ENCODE results near the gene HIBADH.
"Not testable (repeated sequence)": the region's sequence is repeated elsewhere in the genome, so short reads cannot be mapped to it uniquely, and the experiment has no call there.

The HIBADH gene

DNA sequence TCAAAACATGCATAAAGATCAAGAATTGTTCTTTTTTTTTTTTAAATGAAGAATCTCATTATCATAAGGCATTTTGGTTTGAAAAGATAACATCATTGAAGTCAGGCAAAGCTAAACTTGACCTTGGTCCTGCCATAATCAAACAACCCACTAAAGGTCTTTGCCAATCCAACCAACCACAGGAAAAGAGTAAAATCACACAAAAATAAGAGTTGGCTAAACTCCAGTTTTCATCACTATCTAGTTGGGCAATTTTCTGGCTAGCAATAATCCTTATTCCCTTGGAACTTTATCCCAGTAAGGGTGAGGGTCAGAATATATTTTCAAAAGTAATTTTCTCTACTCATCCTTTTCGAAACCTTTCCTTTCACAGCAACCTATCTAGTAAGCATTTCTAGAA lies 62.4 kb downstream of the HIBADH start:
- DNase-seq (ENCODE audit: low spot score): no peak

DNA sequence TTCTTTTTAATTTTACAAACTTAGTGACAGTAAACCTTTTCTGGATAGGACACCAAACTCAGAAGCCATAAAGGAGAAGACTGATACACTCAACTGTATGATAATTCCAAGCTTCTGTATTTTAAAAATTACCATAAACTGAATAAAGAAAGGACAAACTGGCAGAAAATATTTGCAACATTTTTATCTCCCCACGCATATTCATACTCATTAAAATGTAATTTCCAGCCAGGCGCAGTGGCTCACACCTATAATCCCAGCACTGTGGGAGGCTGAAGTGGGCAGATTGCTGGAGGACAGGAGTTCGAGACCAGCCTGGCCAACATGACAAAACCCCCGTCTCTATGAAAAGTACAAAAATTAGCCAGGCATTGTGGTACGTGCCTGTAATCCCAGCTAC lies 67.7 kb downstream of the HIBADH start:
- no peak for DNase-seq (ENCODE audit: low spot score)

DNA sequence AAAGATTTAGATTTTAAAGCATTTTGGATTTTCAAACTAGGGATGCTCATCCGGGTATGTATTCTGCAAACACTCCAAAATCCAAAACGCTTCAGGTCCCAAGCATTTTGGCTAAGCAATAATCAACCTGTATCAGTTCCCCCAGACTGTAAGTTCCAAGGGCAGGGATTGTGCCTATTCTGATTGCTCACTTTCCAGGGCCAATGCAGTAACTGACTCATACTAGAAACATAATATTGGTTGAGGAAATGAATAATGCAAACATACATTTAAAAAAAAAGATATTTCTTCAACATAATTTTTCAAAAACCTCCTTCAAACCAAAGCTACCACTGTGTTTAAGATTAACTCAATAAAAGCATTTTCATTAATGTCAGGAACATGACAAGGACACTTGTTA lies 69.5 kb downstream of the HIBADH start:
- DNase-seq (ENCODE audit: low spot score): peak; percentile 5

- DNase-seq (ENCODE audit: low spot score): no peak
Observed at GRCh38 chr7:27590416-27590815, 72.3 kb downstream of the HIBADH start.

DNA sequence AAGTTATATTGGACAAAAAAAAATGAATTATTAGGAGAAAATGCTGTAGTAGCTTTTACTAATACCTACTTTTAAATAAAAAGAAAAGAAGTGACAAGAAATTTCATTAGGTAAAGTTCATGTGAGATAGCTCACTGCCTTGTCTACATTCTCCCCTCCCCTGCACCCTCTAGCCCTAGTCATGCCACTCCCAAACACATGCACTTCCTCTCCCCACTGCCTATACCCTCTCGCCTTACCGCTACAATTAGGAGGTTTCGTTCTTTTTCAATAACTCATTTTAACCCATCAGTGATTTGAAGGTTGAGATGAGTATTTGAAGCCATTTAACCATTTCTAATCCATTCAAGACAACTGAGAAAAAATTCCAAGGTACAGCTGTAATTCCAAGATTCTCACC lies 75.3 kb downstream of the HIBADH start:
- DNase-seq (ENCODE audit: low spot score): no peak

DNA sequence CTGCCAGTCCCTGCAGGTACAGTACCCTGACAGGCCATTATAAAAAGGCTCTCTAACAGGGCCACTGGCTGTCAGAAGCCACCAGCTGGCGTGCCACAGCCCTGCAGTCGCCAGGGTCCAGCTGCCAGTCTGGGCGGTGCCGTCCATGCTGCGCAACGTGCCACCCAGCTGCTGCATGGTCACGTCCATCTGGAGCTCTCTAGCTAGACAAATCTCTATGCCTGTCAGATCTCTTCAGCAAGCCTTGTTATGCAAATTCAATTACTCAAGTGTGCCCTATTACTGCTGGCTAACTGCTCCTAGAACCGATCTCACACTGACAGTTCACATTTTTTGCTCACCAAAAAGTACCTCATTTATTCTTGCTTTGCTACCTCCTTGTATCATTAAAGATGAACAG lies 75.9 kb downstream of the HIBADH start:
- no peak for DNase-seq (ENCODE audit: low spot score)

DNA sequence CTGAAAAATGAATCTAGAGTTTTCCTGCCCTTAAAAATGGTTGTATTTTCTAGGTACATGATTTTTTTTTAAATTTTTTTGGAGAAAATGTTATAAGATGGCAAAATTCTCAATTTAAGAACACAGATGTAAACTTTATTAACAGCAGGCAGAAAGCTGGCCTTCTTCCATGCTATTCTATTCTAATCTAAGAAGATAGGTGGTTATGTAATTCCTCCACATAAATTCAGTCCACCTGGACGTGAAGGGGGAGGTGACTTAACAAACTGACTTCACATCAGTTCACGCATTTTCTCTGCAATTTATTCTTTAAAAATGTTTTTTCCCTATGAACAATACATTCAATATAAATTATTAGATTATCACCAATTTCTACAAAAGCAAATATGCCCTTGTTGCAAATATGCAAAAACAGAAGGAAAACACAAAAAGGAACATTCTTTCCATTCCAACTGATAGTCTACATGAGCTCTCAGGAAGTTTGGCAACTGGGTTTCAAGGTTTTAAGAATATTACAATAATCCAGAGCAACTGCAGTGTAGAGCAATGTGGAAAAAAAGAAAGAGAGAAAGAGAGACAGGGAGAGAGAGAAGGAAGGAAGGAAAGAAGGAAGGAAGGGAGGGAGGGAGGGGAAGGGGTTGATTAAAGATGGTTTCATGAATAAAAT lies 76.8 kb downstream of the HIBADH start:
- no peak for DNase-seq (ENCODE audit: low spot score)

GRCh38 chr7:27581906-27582305 lies 80.8 kb downstream of the HIBADH start:
- no peak for DNase-seq (ENCODE audit: low spot score)

DNA sequence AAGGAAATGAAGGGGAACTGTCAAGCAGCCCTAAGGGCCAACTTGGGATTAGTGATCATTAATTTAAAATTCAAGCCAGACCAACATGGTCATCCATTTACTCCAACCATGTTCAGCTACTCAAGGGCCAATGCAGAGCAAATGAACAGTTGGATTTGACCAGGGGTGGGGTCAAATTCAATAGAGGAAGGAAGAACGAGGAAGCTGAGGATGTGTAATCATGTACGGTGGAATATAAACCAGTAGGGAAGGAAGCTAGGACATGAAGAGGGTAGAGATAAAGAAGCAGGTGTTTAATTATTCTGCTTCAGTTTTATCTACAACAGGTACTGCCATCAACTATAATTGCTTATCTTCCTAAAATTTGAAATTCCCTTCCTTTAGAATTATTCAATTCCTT lies 81.6 kb downstream of the HIBADH start:
- DNase-seq (ENCODE audit: low spot score): no peak

DNA sequence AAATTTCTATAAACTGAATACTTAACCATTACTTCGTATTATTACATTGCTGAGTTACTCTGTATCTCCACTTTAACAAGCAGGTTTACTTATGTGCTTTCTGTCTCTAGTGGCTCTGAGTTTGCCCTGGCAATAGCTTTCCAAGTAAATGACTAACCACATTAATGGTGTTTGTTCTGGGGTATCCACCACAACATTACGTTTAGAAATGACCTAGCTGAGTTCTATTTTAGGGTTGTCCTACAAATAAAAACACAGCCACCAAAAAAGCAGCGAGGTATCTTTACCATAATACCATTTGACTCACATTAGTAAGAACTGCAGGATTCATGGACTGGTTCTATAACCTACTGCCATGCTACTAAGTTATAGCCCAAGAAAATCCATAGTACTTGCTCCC lies 83.1 kb downstream of the HIBADH start:
- no peak for DNase-seq (ENCODE audit: low spot score)

DNA sequence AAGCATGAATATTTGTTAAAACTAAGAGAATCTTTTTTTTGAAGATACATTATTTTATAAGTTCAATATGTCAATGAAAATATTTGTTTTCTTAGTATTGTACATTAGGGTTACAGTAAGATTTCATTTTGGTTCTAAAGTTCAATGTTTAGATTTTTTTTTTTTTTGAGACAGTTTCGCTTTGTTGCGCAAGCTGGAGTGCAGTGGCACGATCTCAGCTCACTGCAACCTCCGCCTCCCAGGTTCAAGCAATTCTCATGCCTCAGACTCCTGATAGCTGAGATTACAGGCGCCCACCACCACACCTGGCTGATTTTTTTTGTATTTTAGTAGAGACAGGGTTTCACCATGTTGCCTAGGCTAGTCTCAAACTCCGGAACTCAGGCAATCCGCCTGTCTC lies 84.5 kb downstream of the HIBADH start:
- not testable (repeated sequence) for DNase-seq (ENCODE audit: low spot score)

DNA sequence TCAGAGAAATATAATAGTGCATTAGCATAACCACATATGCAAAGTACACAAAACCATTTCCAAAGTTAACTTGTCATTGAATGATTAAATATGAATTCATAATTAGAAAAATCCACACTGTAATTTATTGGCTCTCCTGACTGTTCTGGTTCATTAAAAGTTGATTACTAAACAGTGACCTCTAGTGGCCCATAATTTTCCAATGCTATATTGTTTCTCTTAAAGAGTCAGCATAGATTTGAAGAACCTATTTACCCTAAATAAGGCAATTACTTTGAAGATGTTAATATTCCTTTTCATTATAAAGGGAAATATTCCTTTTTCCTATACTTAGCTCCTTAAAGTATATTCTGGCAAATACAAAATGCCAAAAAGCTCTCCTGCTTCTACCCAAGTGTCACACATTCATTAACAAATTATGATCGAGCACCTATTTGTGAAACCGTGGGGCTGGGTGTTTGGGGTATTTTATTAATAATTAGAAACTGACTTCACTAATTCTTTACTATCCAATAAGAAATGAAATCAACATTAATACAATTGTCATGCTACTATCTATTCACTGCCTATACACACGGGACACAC lies 86.2 kb downstream of the HIBADH start:
- no peak for DNase-seq (ENCODE audit: low spot score)

- DNase-seq (ENCODE audit: low spot score): no peak
Observed at GRCh38 chr7:27575613-27576012, 87.1 kb downstream of the HIBADH start.

GRCh38 chr7:27569106-27569505 lies 93.6 kb downstream of the HIBADH start:
- DNase-seq (ENCODE audit: low spot score): no peak

GRCh38 chr7:27567266-27567665 lies 95.4 kb downstream of the HIBADH start:
- no peak for DNase-seq (ENCODE audit: low spot score)

DNA sequence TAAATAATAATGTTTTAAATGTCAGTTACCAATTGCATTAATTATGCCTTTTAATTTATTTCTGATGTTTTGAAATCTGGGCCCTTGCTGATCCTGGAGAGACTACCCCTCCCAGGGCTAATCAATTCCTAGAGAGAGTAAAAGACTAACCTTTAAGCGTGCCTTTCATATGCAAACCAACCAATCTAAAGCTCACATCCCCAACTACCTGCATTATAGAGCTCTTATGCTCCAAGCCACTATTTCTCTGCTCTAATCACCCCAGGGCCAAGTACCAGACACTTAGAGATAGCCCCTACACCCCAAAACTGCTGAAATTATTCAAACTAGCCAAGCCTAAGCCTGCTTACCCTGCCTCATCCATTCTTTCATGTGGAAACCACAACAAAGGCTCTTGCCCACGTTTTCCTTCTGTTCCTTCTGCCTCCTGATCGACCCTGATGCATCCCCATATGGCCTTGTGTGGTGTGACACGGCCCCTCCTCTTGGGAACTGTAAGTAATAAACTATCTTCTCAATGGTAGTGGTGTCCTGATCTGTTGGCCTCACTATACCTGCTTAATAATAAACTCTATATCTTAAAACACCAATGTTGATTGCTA lies 97.7 kb downstream of the HIBADH start:
- DNase-seq (ENCODE audit: low spot score): no peak

DNA sequence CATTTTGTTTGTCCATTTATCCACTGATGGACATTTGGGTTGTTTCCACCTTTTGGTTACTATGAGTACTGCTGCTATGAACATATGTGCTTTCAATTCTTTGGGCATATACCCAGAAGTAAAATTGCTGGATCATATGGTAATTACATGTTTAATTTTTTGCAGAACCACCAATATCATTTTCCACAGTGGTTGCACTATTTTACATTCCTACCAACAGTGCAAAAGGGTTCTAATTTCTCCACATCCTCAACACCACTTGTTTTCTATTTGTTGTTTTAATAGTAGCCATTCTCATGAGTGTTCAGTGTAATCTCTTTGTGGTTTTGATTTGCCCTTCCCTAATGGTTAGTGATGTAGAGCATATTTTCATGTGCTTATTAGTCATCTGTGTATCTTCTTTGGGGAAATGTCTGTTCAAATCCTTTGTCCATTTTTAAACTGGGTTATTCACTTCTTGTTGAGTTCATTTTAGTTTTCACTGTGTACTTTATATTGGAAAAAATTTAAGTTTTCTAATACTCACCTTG lies 101.9 kb downstream of the HIBADH start:
- peak; percentile 5 for DNase-seq (ENCODE audit: low spot score)

- no peak for DNase-seq (ENCODE audit: low spot score)
Observed at GRCh38 chr7:27555670-27556069, 107.0 kb downstream of the HIBADH start.

GRCh38 chr7:27554826-27555225 lies 107.9 kb downstream of the HIBADH start:
- DNase-seq (ENCODE audit: low spot score): no peak

GRCh38 chr7:27553273-27553672 lies 109.4 kb downstream of the HIBADH start:
- no peak for DNase-seq (ENCODE audit: low spot score)

- DNase-seq (ENCODE audit: low spot score): no peak
Observed at GRCh38 chr7:27551803-27552400, 110.8 kb downstream of the HIBADH start.

DNA sequence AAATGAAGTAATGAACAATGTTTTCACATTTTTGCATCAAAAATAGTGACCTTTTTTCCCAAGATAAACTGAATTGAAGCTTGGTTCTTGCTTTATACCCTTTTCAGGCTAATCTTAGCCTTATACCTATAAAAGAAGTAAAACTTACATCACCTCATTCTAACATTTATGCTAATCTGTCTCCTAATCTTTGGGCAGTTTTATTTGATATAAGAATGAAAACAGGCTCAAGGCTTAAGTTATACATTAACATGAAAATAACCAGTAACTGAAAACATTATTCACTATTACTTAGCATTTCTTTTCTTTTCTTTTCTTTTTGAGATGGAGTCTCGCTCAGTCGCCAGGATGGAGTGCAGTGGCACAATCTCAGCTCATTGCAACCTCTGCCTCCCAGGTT lies 113.1 kb downstream of the HIBADH start:
- DNase-seq (ENCODE audit: low spot score): no peak

GRCh38 chr7:27548304-27548703 lies 114.4 kb downstream of the HIBADH start:
- no peak for DNase-seq (ENCODE audit: low spot score)
